DND-41 (cell line): ENCODE measurements around the gene KRT6B.

ENCODE experiments used
- ATAC-seq: fragments of 200-7000 bp; cut with Tn5 transposase; 3 replicates; pipeline ENCODE4 v1.9.1; 2021; ENCODE audit warnings: low read depth; ENCODE audit not compliant: insufficient read depth
- DNase-seq: peaks from one replicate; pipeline ENCODE4 v3.0.0-alpha.2; 2020
- H2AFZ ChIP-seq: 2 replicates; pipeline ENCODE4 v1.6.0; 2012; ENCODE audit warnings: low read depth, low read length
- H3K27ac ChIP-seq: 2 replicates; pipeline ENCODE4 v1.5.1; 2012; ENCODE audit warnings: low read length, inconsistent platforms
- H3K27me3 ChIP-seq: fragments of 200-600 bp; sonication (generic); 2 replicates; pipeline ENCODE4 v1.6.0; 2012; ENCODE audit warnings: low read length, mild to moderate bottlenecking, inconsistent platforms; ENCODE audit not compliant: insufficient read depth, poor library complexity
- H3K36me3 ChIP-seq: 2 replicates; pipeline ENCODE4 v1.5.1; 2012; ENCODE audit warnings: low read length, inconsistent platforms; ENCODE audit not compliant: insufficient read depth
- H3K4me1 ChIP-seq: 2 replicates; pipeline ENCODE4 v1.5.1; 2012; ENCODE audit warnings: mild to moderate bottlenecking, low read length; ENCODE audit not compliant: insufficient read depth
- H3K4me2 ChIP-seq: 2 replicates; pipeline ENCODE4 v1.6.0; 2012; ENCODE audit warnings: mild to moderate bottlenecking, moderate library complexity, low read length, inconsistent platforms; ENCODE audit not compliant: insufficient read depth
- H3K4me3 ChIP-seq, 2 experiments: fragments of 200-600 bp in 1 of 2; shearing (Covaris generic) in 1 of 2; 2 replicates each; pipeline ENCODE4 v1.5.1; 2012 to 2016; ENCODE audit warnings: inconsistent platforms in 2 of 2, low read length in 2 of 2, mild to moderate bottlenecking in 2 of 2, low read depth in 1 of 2, moderate library complexity in 1 of 2
- H3K79me2 ChIP-seq: 2 replicates; pipeline ENCODE4 v1.6.0; 2012; ENCODE audit warnings: low read length, inconsistent platforms; ENCODE audit not compliant: insufficient read depth
- H3K9ac ChIP-seq: 2 replicates; pipeline ENCODE4 v1.6.0; 2012; ENCODE audit warnings: low read depth, mild to moderate bottlenecking, inconsistent platforms, low read length, moderate library complexity
- H3K9me3 ChIP-seq: 2 replicates; pipeline ENCODE4 v1.5.1; 2012; ENCODE audit warnings: low read length, moderate library complexity, mild to moderate bottlenecking, inconsistent platforms; ENCODE audit not compliant: insufficient read depth, severe bottlenecking
- H4K20me1 ChIP-seq: 2 replicates; pipeline ENCODE4 v1.6.0; 2012; ENCODE audit warnings: low read length; ENCODE audit not compliant: insufficient read depth
- EZH2 ChIP-seq: IDR thresholded peaks from 3 replicates; pipeline ENCODE4 v1.6.1; 2012; ENCODE audit warnings: borderline replicate concordance, low read depth, mild to moderate bottlenecking, moderate library complexity, low read length, inconsistent platforms; ENCODE audit not compliant: severe bottlenecking
- TF ChIP-seq, protein P1 (sequence below): IDR thresholded peaks from 2 replicates; pipeline ENCODE4 v1.5.1; 2012; ENCODE audit warnings: borderline replicate concordance, low read length, moderate library complexity, mild to moderate bottlenecking; ENCODE audit not compliant: poor library complexity, severe bottlenecking; ENCODE audit errors: extremely low read depth

KRT6B gene

GRCh38 chr12:52434760-52435530 is 17.0 kb downstream of the KRT6B start:
- ATAC-seq: no peak
- H3K27ac ChIP-seq: no peak overlapping the region
- no peaks in the 10 kb centered on the region for H3K79me2 ChIP-seq
- no peaks in the 10 kb centered on the region for H3K9me3 ChIP-seq
- H4K20me1 ChIP-seq: 0 out of 2 replicates have a peak, but pooled peaks cover 2% of the 10 kb centered on the region
- no peak overlapping the region for H2AFZ ChIP-seq
- H3K4me2 ChIP-seq: no peak overlapping the region
- H3K9ac ChIP-seq: no peak overlapping the region
- H3K36me3 ChIP-seq: no peaks in the 10 kb centered on the region
- no peaks in the 10 kb centered on the region for H3K4me1 ChIP-seq
- DNase-seq: no peak
- no peak overlapping the region for H3K4me3 ChIP-seq
- no peaks in the 10 kb centered on the region for H3K27me3 ChIP-seq
- TF ChIP-seq, protein P1, sequence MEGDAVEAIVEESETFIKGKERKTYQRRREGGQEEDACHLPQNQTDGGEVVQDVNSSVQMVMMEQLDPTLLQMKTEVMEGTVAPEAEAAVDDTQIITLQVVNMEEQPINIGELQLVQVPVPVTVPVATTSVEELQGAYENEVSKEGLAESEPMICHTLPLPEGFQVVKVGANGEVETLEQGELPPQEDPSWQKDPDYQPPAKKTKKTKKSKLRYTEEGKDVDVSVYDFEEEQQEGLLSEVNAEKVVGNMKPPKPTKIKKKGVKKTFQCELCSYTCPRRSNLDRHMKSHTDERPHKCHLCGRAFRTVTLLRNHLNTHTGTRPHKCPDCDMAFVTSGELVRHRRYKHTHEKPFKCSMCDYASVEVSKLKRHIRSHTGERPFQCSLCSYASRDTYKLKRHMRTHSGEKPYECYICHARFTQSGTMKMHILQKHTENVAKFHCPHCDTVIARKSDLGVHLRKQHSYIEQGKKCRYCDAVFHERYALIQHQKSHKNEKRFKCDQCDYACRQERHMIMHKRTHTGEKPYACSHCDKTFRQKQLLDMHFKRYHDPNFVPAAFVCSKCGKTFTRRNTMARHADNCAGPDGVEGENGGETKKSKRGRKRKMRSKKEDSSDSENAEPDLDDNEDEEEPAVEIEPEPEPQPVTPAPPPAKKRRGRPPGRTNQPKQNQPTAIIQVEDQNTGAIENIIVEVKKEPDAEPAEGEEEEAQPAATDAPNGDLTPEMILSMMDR: no peak
- no peak for TF ChIP-seq EZH2

- no peak within 1 kb of the TSS for H3K4me2 ChIP-seq
- H3K4me3 ChIP-seq: no peak within 1 kb of the TSS
- no peak within 1 kb of the TSS for H3K9ac ChIP-seq
- 0 out of 2 replicates have a peak, but pooled peaks cover 2% of the 10 kb centered on the region for H4K20me1 ChIP-seq
- H3K4me1 ChIP-seq: no peaks in the 10 kb centered on the region
- H2AFZ ChIP-seq: no peak within 1 kb of the TSS
- H3K9me3 ChIP-seq: no peaks in the 10 kb centered on the region
- H3K79me2 ChIP-seq: no peaks in the 10 kb centered on the region
- peaks cover 1% of the 10 kb centered on the region for H3K27me3 ChIP-seq
- TF ChIP-seq, protein P1: no peak
- TF ChIP-seq EZH2: no peak
- ATAC-seq: no peak
- no peaks in the 10 kb centered on the region for H3K36me3 ChIP-seq
- no peak within 1 kb of the TSS for H3K27ac ChIP-seq
- no peak for DNase-seq
These were observed 17.7 kb downstream of the KRT6B start, which contains the start of gene KRT75 for GRCh38 chr12:52434081-52434733. KRT75 (minus strand) TSS chr12:52434371; CDS start chr12:52434304, 67 bp downstream.

DNA sequence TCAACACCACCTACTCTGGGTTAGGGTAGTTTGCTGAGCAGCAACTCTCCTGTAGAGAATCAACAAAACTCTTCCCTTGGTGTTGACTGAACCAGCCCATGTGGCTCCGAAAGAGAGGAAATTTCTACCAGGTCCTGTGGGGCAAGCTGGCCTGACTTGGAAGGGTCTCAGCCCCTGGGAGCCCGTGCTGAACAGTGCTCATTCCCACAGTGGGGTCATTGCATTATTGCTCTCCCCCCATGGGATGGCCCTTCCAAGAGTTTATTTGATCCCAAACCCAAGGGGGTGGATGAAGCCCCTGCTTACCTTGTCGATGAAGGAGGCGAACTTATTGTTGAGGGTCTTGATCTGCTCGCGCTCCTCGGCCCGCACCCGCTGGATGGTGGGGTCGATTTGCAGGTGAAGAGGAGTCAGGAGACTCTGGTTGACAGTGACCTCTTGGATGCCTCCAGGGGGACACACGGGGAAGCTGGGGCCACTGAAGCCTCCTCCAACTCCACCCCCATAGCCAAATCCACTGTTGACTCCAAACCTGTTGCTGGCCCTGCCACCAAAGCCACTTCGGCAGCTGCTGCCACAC is 18.4 kb downstream of the KRT6B start:
- H3K27ac ChIP-seq: no peak overlapping the region
- no peak for ATAC-seq
- no peaks in the 10 kb centered on the region for H3K36me3 ChIP-seq

More for the DNA sequence above, 18.4 kb downstream of the KRT6B start:
- H3K4me1 ChIP-seq: no peaks in the 10 kb centered on the region
- H3K9ac ChIP-seq: no peak overlapping the region
- 0 out of 2 replicates have a peak, but pooled peaks cover 2% of the 10 kb centered on the region for H4K20me1 ChIP-seq
- TF ChIP-seq, protein P1: no peak
- no peak for TF ChIP-seq EZH2
- no peaks in the 10 kb centered on the region for H3K9me3 ChIP-seq
- no peak for DNase-seq
- peaks cover 6% of the 10 kb centered on the region for H3K27me3 ChIP-seq
- no peaks in the 10 kb centered on the region for H3K79me2 ChIP-seq
- no peak overlapping the region for H3K4me2 ChIP-seq
- H2AFZ ChIP-seq: no peak overlapping the region
- no peak overlapping the region for H3K4me3 ChIP-seq
